Chondrocyte (in vitro differentiated cells): ENCODE measurements around the gene GPRC5D. TPM values are rescaled to one million over a fixed set of nuclear protein-coding genes. Genes with fewer than 3 reads are reported as not detected.

Experiments used
- DNase-seq: peaks from one replicate; pipeline ENCODE4 v3.0.0; 2021; ENCODE audit warnings: mixed read lengths, low spot score
- H3K27ac Mint-ChIP-seq: one replicate; pipeline ENCODE4 v1.8.0; 2021; ENCODE audit warnings: mild to moderate bottlenecking, moderate library complexity, mixed read lengths; ENCODE audit not compliant: unreplicated experiment
- H3K27me3 Mint-ChIP-seq: 2 replicates; pipeline ENCODE4 v1.8.0; 2021; ENCODE audit warnings: low read depth, mixed read lengths
- H3K36me3 Mint-ChIP-seq: 2 replicates; pipeline ENCODE4 v1.8.0; 2021; ENCODE audit warnings: low read depth, mixed read lengths
- H3K4me1 Mint-ChIP-seq: 2 replicates; pipeline ENCODE4 v1.8.0; 2021; ENCODE audit warnings: low read depth, mild to moderate bottlenecking, mixed read lengths
- H3K4me3 Mint-ChIP-seq: one replicate; pipeline ENCODE4 v1.8.0; 2021; ENCODE audit warnings: mild to moderate bottlenecking, moderate library complexity, mixed read lengths; ENCODE audit not compliant: unreplicated experiment
- H3K9me3 Mint-ChIP-seq: 2 replicates; pipeline ENCODE4 v1.8.0; 2021; ENCODE audit warnings: low read depth, mixed read lengths
- CTCF ChIP-seq: fragments of 200-600 bp; sonication (generic); IDR thresholded peaks from 2 replicates; pipeline ENCODE4 v1.5.0; 2021; ENCODE audit warnings: antibody characterized with exemption, mild to moderate bottlenecking, moderate library complexity
- total RNA-seq: library from RNA; stranded (reverse); gene quantifications from 3 replicates; pipeline ENCODE4 v1.2.1, GENCODE V29; 2021

Gene GPRC5D
- total RNA-seq, 1 donor from 2014 or later, result not detected

GRCh38 chr12:12929696-12930095, 22.3 kb downstream of the GPRC5D start:
- no peak for DNase-seq
- TF ChIP-seq CTCF, result no peak
- H3K4me3 Mint-ChIP-seq, result no peak overlapping the region
- no peak overlapping the region for H3K27ac Mint-ChIP-seq
- H3K27me3 Mint-ChIP-seq, result no peaks in the 10 kb centered on the region
- no peaks in the 10 kb centered on the region for H3K36me3 Mint-ChIP-seq
- peaks cover 24% of the 10 kb centered on the region for H3K4me1 Mint-ChIP-seq
- H3K9me3 Mint-ChIP-seq, result peaks cover 5% of the 10 kb centered on the region

- Mint-ChIP-seq H3K4me3 (peak overlapping the region; percentile 66), H3K36me3 (no peaks in the 10 kb centered on the region), H3K27me3 (no peaks in the 10 kb centered on the region), H3K4me1 (peaks cover 24% of the 10 kb centered on the region), H3K27ac (peak overlapping the region; percentile 57), H3K9me3 (peaks cover 5% of the 10 kb centered on the region)
- no peak for TF ChIP-seq CTCF
- DNase-seq, result no peak
These were observed 24.5 kb downstream of the GPRC5D start for GRCh38 chr12:12927211-12928079.

- Mint-ChIP-seq H3K27me3 (no peaks in the 10 kb centered on the region), H3K36me3 (no peaks in the 10 kb centered on the region), H3K27ac (peak overlapping the region; percentile 53), H3K4me3 (no peak overlapping the region), H3K9me3 (peaks cover 5% of the 10 kb centered on the region), H3K4me1 (peaks cover 27% of the 10 kb centered on the region)
- TF ChIP-seq CTCF, result no peak
- DNase-seq, result no peak
These were observed 25.3 kb downstream of the GPRC5D start for GRCh38 chr12:12926571-12927071.

- TF ChIP-seq CTCF, result no peak
- H3K27me3 Mint-ChIP-seq, result no peaks in the 10 kb centered on the region
- peaks cover 1% of the 10 kb centered on the region for H3K9me3 Mint-ChIP-seq
- peak overlapping the region; percentile 54 for H3K27ac Mint-ChIP-seq
- no peaks in the 10 kb centered on the region for H3K36me3 Mint-ChIP-seq
- H3K4me1 Mint-ChIP-seq, result peaks cover 27% of the 10 kb centered on the region
- no peak overlapping the region for H3K4me3 Mint-ChIP-seq
- no peak for DNase-seq
These were observed 26.6 kb downstream of the GPRC5D start for GRCh38 chr12:12925388-12925787.

GRCh38 chr12:12924169-12924568, 27.8 kb downstream of the GPRC5D start:
- H3K9me3 Mint-ChIP-seq, result no peaks in the 10 kb centered on the region
- TF ChIP-seq CTCF, result no peak
- peaks cover 27% of the 10 kb centered on the region for H3K4me1 Mint-ChIP-seq
- H3K36me3 Mint-ChIP-seq, result no peaks in the 10 kb centered on the region
- H3K27ac Mint-ChIP-seq, result no peak overlapping the region
- no peak for DNase-seq
- no peaks in the 10 kb centered on the region for H3K27me3 Mint-ChIP-seq
- H3K4me3 Mint-ChIP-seq, result no peak overlapping the region
